ENCODE measurements around the gene AGER.

DNA sequence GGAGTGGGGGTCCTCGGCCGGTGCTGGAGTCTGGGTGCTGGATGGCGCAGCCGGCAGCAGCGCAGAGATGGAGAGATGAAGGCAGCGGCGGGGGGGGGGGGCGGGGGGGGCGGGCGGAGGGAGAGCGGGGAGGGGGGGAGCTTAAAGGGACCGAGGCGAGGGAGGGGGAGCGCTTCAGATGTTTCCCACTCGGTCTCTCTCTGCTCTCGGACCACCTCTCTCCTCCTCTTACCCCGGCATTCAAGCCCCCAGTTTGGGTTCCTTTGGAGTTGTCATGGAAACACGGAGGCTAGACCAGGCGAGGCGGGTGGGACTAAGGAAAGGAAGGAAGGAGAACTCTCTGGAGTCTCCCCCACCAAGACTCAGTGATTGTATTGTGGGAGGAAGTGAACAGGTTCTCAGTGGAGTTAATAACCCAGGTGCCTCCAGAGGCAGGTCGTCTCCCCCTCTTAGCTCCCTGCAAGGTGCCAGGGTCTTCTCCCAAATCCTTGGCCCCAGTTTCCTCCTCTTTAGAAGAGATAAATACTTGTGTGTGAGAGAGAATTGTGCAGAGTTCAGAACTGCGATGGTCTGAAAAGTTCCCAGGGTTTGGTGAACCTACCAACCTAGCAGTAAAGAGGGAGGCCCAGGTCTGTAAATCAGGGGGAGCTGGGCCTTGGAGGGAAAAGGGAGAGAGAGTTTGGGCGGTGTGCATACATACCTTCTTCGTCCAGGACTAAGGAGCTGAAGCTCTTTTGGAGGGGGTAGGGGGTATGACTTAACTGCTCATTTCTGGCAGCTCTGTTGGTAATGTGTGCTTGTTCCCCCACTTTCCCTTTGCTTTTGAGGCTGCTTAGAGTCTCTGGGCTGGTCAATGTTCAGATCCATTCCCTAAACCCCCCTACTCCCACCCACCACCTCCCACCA, 31.9 kb downstream of the AGER start, which contains the start of gene PRRT1:
- TF ChIP-seq CTCF (IDR thresholded peaks at IDR 0.05) (no peak), POLR2A (IDR thresholded peaks at IDR 0.05) (no peak)
